ENCODE data around the gene KHK. TPM values are rescaled to one million over a fixed set of nuclear protein-coding genes. Genes with fewer than 3 reads are reported as not detected.

Gene KHK
- 3.0 and 3.2 TPM in 2 replicates for total RNA-seq (2014; rRNA removed; shearing (Covaris generic))
- 5.2 and 5.9 TPM in 2 replicates for polyA plus RNA-seq (2015; cell fraction: cytosol; rRNA removed)
- polyA plus RNA-seq (2015; cell fraction: nucleus; rRNA removed), result 1.3 and 9.9 TPM in 2 replicates

GRCh38 chr2:27086724-27087593 lies at the start of gene KHK:
Gene KHK, plus strand, starts transcription at chr2:27086772. Its CDS starts 488 bp downstream, at chr2:27087260.
- DNase-seq (ENCODE audit: low read depth, low spot score), result no peak
- in situ Hi-C loops (cut with HindIII; ENCODE audit: low pct_unique_long_range_greater_than_20kb, low sequenced_read_pairs), result no loop called here

- in situ Hi-C loops (cut with HindIII; ENCODE audit: low pct_unique_long_range_greater_than_20kb, low sequenced_read_pairs), result no loop called here
- DNase-seq (ENCODE audit: low read depth, low spot score), result no peak
Observed at GRCh38 chr2:27038012-27038411, 48.6 kb upstream of the KHK start.

- in situ Hi-C loops (cut with HindIII; ENCODE audit: low pct_unique_long_range_greater_than_20kb, low sequenced_read_pairs), result no loop called here
- no peak for DNase-seq (ENCODE audit: low read depth, low spot score)
Observed at GRCh38 chr2:27038631-27039339, 47.8 kb upstream of the KHK start.

- DNase-seq (ENCODE audit: low read depth, low spot score), result no peak
- in situ Hi-C loops (cut with HindIII; ENCODE audit: low pct_unique_long_range_greater_than_20kb, low sequenced_read_pairs), result no loop called here
Observed at GRCh38 chr2:27039426-27039825, 47.1 kb upstream of the KHK start.

- in situ Hi-C loops (cut with HindIII; ENCODE audit: low pct_unique_long_range_greater_than_20kb, low sequenced_read_pairs), result no loop called here
- DNase-seq (ENCODE audit: low read depth, low spot score), result no peak
Observed at GRCh38 chr2:27039871-27040270, 46.7 kb upstream of the KHK start.

GRCh38 chr2:27040282-27040681 lies 46.3 kb upstream of the KHK start:
- in situ Hi-C loops (cut with HindIII; ENCODE audit: low pct_unique_long_range_greater_than_20kb, low sequenced_read_pairs), result no loop called here
- DNase-seq (ENCODE audit: low read depth, low spot score), result no peak

GRCh38 chr2:27041752-27042151 lies 44.8 kb upstream of the KHK start:
- no peak for DNase-seq (ENCODE audit: low read depth, low spot score)
- in situ Hi-C loops (cut with HindIII; ENCODE audit: low pct_unique_long_range_greater_than_20kb, low sequenced_read_pairs), result no loop called here

- DNase-seq (ENCODE audit: low read depth, low spot score), result no peak
- in situ Hi-C loops (cut with HindIII; ENCODE audit: low pct_unique_long_range_greater_than_20kb, low sequenced_read_pairs), result no loop called here
Observed at GRCh38 chr2:27042159-27042661, 44.4 kb upstream of the KHK start.

- no peak for DNase-seq (ENCODE audit: low read depth, low spot score)
- in situ Hi-C loops (cut with HindIII; ENCODE audit: low pct_unique_long_range_greater_than_20kb, low sequenced_read_pairs), result no loop called here
Observed at GRCh38 chr2:27042985-27043634, 43.5 kb upstream of the KHK start.

- DNase-seq (ENCODE audit: low read depth, low spot score), result no peak
- in situ Hi-C loops (cut with HindIII; ENCODE audit: low pct_unique_long_range_greater_than_20kb, low sequenced_read_pairs), result no loop called here
Observed at GRCh38 chr2:27049422-27050280, 36.9 kb upstream of the KHK start.

- in situ Hi-C loops (cut with HindIII; ENCODE audit: low pct_unique_long_range_greater_than_20kb, low sequenced_read_pairs), result no loop called here
- peak; percentile 98 for DNase-seq (ENCODE audit: low read depth, low spot score)
Observed at GRCh38 chr2:27050281-27050995, 36.1 kb upstream of the KHK start.

GRCh38 chr2:27050996-27051901 lies 35.3 kb upstream of the KHK start, which contains the start of gene AGBL5:
Gene AGBL5, plus strand, starts transcription at chr2:27051668. Its CDS starts 1,291 bp downstream, at chr2:27052959.
- in situ Hi-C loops (cut with HindIII; ENCODE audit: low pct_unique_long_range_greater_than_20kb, low sequenced_read_pairs), result no loop called here
- peak; percentile 96 for DNase-seq (ENCODE audit: low read depth, low spot score)

GRCh38 chr2:27051902-27052645 lies 34.5 kb upstream of the KHK start:
- no peak for DNase-seq (ENCODE audit: low read depth, low spot score)

GRCh38 chr2:27053321-27053720 lies 33.3 kb upstream of the KHK start:
- DNase-seq (ENCODE audit: low read depth, low spot score), result no peak
- in situ Hi-C loops (cut with HindIII; ENCODE audit: low pct_unique_long_range_greater_than_20kb, low sequenced_read_pairs), result no loop called here

More at GRCh38 chr2:27051902-27052645, 34.5 kb upstream of the KHK start:
- in situ Hi-C loops (cut with HindIII; ENCODE audit: low pct_unique_long_range_greater_than_20kb, low sequenced_read_pairs), result no loop called here

- in situ Hi-C loops (cut with HindIII; ENCODE audit: low pct_unique_long_range_greater_than_20kb, low sequenced_read_pairs), result no loop called here
- DNase-seq (ENCODE audit: low read depth, low spot score), result no peak
Observed at GRCh38 chr2:27053776-27054175, 32.8 kb upstream of the KHK start.

Data from SK-MEL-5 (cell line).